Thoracic aorta (tissue), 2 donors: ENCODE results near the gene AUTS2. TPM values are rescaled to one million over a fixed set of nuclear protein-coding genes. Genes with fewer than 3 reads are reported as not detected.

ENCODE experiments used
- ATAC-seq: fragments of 150-250 bp; one replicate; pipeline ENCODE4 v1.8.0; 2017; ENCODE audit warnings: low read depth; ENCODE audit not compliant: insufficient number of reproducible peaks, low FRiP score
- DNase-seq: peaks from one replicate; pipeline ENCODE4 v3.0.0-alpha.2; 2020; ENCODE audit warnings: low spot score
- H3K27ac ChIP-seq, 2 donors: fragments of 200-600 bp; sonication (generic); 1 replicate in 1 of 2; 2 replicates in 1 of 2; pipeline ENCODE4 v1.5.1; 2016; ENCODE audit warnings: mild to moderate bottlenecking in 2 of 2, moderate library complexity in 2 of 2
- H3K27me3 ChIP-seq: fragments of 200-600 bp; sonication (generic); replicated peaks from 2 replicates; pipeline ENCODE4 v1.6.0; 2016; ENCODE audit warnings: mild to moderate bottlenecking; ENCODE audit not compliant: insufficient read depth
- H3K36me3 ChIP-seq: fragments of 200-600 bp; sonication (generic); one replicate; pipeline ENCODE4 v1.5.1; 2016
- H3K4me1 ChIP-seq, 2 donors: fragments of 200-600 bp; sonication (generic); 1 replicate in 1 of 2; 2 replicates in 1 of 2; pipeline versions ENCODE4 v1.5.1 to v1.6.0; 2016; ENCODE audit warnings: low read depth in 2 of 2, mild to moderate bottlenecking in 1 of 2; ENCODE audit not compliant: control insufficient read depth in 1 of 2
- H3K4me3 ChIP-seq: fragments of 200-600 bp; sonication (generic); 2 replicates; pipeline ENCODE4 v1.5.1; 2016; ENCODE audit warnings: mild to moderate bottlenecking
- H3K9me3 ChIP-seq: fragments of 200-600 bp; sonication (generic); 2 replicates; pipeline ENCODE4 v1.5.1; 2016
- CTCF ChIP-seq: fragments of 200-600 bp; sonication (generic); IDR thresholded peaks from one replicate; pipeline ENCODE4 v1.5.1; 2019; ENCODE audit warnings: antibody characterized with exemption
- total RNA-seq, 2 donors: library from RNA; depleted of rRNA; stranded (reverse); fragments of >200 nt; gene quantifications; one replicate each; pipeline versions ENCODE4 v1.1.0 to v1.2.3, GENCODE V29; 2016

Gene AUTS2
- total RNA-seq, result 100 to 1,000 TPM in 1 of 2 donors, 10 to 100 TPM in 1; 49.4 to 101 TPM

GRCh38 chr7:69598081-69598486 lies at the start of gene AUTS2:
AUTS2 (plus strand) TSS chr7:69598475; CDS start chr7:69599654, 1,179 bp downstream.
- no peaks in the 10 kb centered on the region for H3K27me3 ChIP-seq
- no peaks in the 10 kb centered on the region for H3K9me3 ChIP-seq
- TF ChIP-seq CTCF, result no peak
- DNase-seq, result peak; percentile 57
- H3K4me3 ChIP-seq, result peak within 1 kb of the TSS; percentile 98
- H3K27ac ChIP-seq, result peak within 1 kb of the TSS; percentile 79 to 83
- H3K36me3 ChIP-seq, result no peaks in the 10 kb centered on the region
- H3K4me1 ChIP-seq, result peaks cover 11 to 23% of the 10 kb centered on the region in 2 donors
- ATAC-seq, result peak; percentile 61

GRCh38 chr7:69550991-69551390 lies 47.3 kb upstream of the AUTS2 start:
- H3K27ac ChIP-seq, result no peak overlapping the region
- DNase-seq, result no peak
- H3K9me3 ChIP-seq, result no peaks in the 10 kb centered on the region
- no peaks in the 10 kb centered on the region for H3K4me1 ChIP-seq
- no peaks in the 10 kb centered on the region for H3K27me3 ChIP-seq
- TF ChIP-seq CTCF, result no peak
- ATAC-seq, result no peak
- H3K4me3 ChIP-seq, result no peak overlapping the region
- H3K36me3 ChIP-seq, result no peaks in the 10 kb centered on the region

- Histone ChIP-seq H3K9me3 (no peaks in the 10 kb centered on the region), H3K4me3 (no peak overlapping the region), H3K27me3 (no peaks in the 10 kb centered on the region), H3K4me1 (no peaks in the 10 kb centered on the region), H3K36me3 (no peaks in the 10 kb centered on the region), H3K27ac (no peak overlapping the region)
- no peak for ATAC-seq
- TF ChIP-seq CTCF, result no peak
- no peak for DNase-seq
Observed at GRCh38 chr7:69553190-69553589, 45.1 kb upstream of the AUTS2 start.

GRCh38 chr7:69561266-69561960 lies 36.9 kb upstream of the AUTS2 start:
- Histone ChIP-seq H3K27ac (no peak overlapping the region), H3K4me1 (peaks cover 0 to 7% of the 10 kb centered on the region in 2 donors), H3K4me3 (no peak overlapping the region), H3K9me3 (no peaks in the 10 kb centered on the region), H3K27me3 (no peaks in the 10 kb centered on the region), H3K36me3 (no peaks in the 10 kb centered on the region)
- no peak for TF ChIP-seq CTCF
- DNase-seq (no peak), ATAC-seq (no peak)

- no peak overlapping the region for H3K27ac ChIP-seq
Observed at GRCh38 chr7:69564454-69565417, 33.5 kb upstream of the AUTS2 start.

More at GRCh38 chr7:69564454-69565417, 33.5 kb upstream of the AUTS2 start:
- no peak for DNase-seq
- no peak for TF ChIP-seq CTCF
- ATAC-seq, result no peak
- Histone ChIP-seq H3K9me3 (no peaks in the 10 kb centered on the region), H3K27me3 (no peaks in the 10 kb centered on the region), H3K36me3 (no peaks in the 10 kb centered on the region), H3K4me1 (peaks cover 0 to 7% of the 10 kb centered on the region in 2 donors), H3K4me3 (no peak overlapping the region)
